Keratinocyte (primary cell): ENCODE results near the gene GRK5. TPM values are rescaled to one million over a fixed set of nuclear protein-coding genes. Genes with fewer than 3 reads are reported as not detected.

Experiments
- DNase-seq: peaks from one replicate; pipeline ENCODE4 v3.0.0-alpha.2; 2011; ENCODE audit warnings: low read depth, missing footprints, low spot score
- FAIRE-seq: peaks from 2 replicates; lab custom pipeline; 2011; peaks lifted over from hg19 to GRCh38; lab: Jason Lieb, UNC
- H2AFZ ChIP-seq: 2 replicates; pipeline ENCODE4 v1.6.0; 2012; ENCODE audit warnings: low read length, control low read depth, inconsistent platforms; ENCODE audit not compliant: control insufficient read depth
- H3K27ac ChIP-seq: 2 replicates; pipeline ENCODE4 v1.5.1; 2011; ENCODE audit warnings: low read length; ENCODE audit not compliant: control insufficient read depth, insufficient read depth
- H3K27me3 ChIP-seq: 3 replicates; pipeline ENCODE4 v1.6.0; 2011; ENCODE audit warnings: low read length; ENCODE audit not compliant: control insufficient read depth, insufficient read depth; ENCODE audit errors: extremely low read depth
- H3K36me3 ChIP-seq, 2 experiments: 2 replicates in 1 of 2; 3 replicates in 1 of 2; pipeline ENCODE4 v1.5.1; 2011; ENCODE audit warnings: low read length in 2 of 2, mild to moderate bottlenecking in 1 of 2; ENCODE audit not compliant: control insufficient read depth in 2 of 2, insufficient read depth in 2 of 2; ENCODE audit errors: extremely low read depth in 1 of 2
- H3K4me1 ChIP-seq: 3 replicates; pipeline ENCODE4 v1.5.1; 2011; ENCODE audit warnings: low read length; ENCODE audit not compliant: control insufficient read depth, insufficient read depth; ENCODE audit errors: extremely low read depth
- H3K4me2 ChIP-seq: 3 replicates; pipeline ENCODE4 v1.6.0; 2011; ENCODE audit warnings: low read depth, low read length; ENCODE audit not compliant: control insufficient read depth, insufficient read depth; ENCODE audit errors: extremely low read depth
- H3K4me3 ChIP-seq, 3 experiments: fragments of 200-600 bp in 1 of 3; sonication (generic) in 1 of 3; 2 replicates in 2 of 3; 3 replicates in 1 of 3; pipeline ENCODE4 v1.5.1; 2011 to 2016; ENCODE audit warnings: low read length in 3 of 3, mild to moderate bottlenecking in 3 of 3, control low read depth in 2 of 3, inconsistent platforms in 1 of 3, low read depth in 1 of 3, mixed read lengths in 1 of 3, mixed run types in 1 of 3, moderate library complexity in 1 of 3; ENCODE audit not compliant: control insufficient read depth in 2 of 3, insufficient read depth in 2 of 3; ENCODE audit errors: extremely low read depth in 1 of 3
- H3K79me2 ChIP-seq: 2 replicates; pipeline ENCODE4 v1.6.0; 2012; ENCODE audit warnings: low read length; ENCODE audit not compliant: control insufficient read depth, insufficient read depth
- H3K9ac ChIP-seq: 3 replicates; pipeline ENCODE4 v1.6.0; 2011; ENCODE audit warnings: low read length; ENCODE audit not compliant: control insufficient read depth, insufficient read depth; ENCODE audit errors: extremely low read depth
- H3K9me1 ChIP-seq: 3 replicates; pipeline ENCODE4 v1.6.0; 2011; ENCODE audit warnings: low read length; ENCODE audit not compliant: control insufficient read depth, insufficient read depth; ENCODE audit errors: extremely low read depth
- H3K9me3 ChIP-seq: 2 replicates; pipeline ENCODE4 v1.5.1; 2012; ENCODE audit warnings: low read depth, low read length; ENCODE audit not compliant: control insufficient read depth
- H4K20me1 ChIP-seq: 3 replicates; pipeline ENCODE4 v1.6.0; 2011; ENCODE audit warnings: low read length; ENCODE audit not compliant: control insufficient read depth, insufficient read depth; ENCODE audit errors: extremely low read depth
- CTCF ChIP-seq, 3 experiments: IDR thresholded peaks in 1 of 3; conservative IDR thresholded peaks in 1 of 3; optimal IDR thresholded peaks in 1 of 3; 2 replicates in 2 of 3; 3 replicates in 1 of 3; pipeline versions ENCODE3 to v1.5.1; 2011; ENCODE audit warnings: low read length in 3 of 3, mild to moderate bottlenecking in 3 of 3, moderate library complexity in 2 of 3, control low read depth in 1 of 3, inconsistent platforms in 1 of 3; ENCODE audit not compliant: insufficient read depth in 2 of 3; ENCODE audit errors: extremely low read depth in 1 of 3
- EZH2 ChIP-seq: IDR thresholded peaks from one replicate; pipeline ENCODE4 v1.6.1; 2012; ENCODE audit warnings: inconsistent platforms, mild to moderate bottlenecking, low read length, moderate library complexity
- dilution Hi-C: fragments of 300-500 bp; cut with MboI; formaldehyde crosslinking; loops from one replicate; pipeline ENCODE4 v1.7.0; 2020; ENCODE audit warnings: low sequenced_read_pairs; ENCODE audit not compliant: extremely low pct_ligation_motif_present
- polyA plus RNA-seq, 5 experiments: library from polyadenylated mRNA; depleted of rRNA in 3 of 5; stranded (reverse) in 3 of 5; stranded (forward) in 1 of 5; unstranded in 1 of 5; fragments of >200 nt; gene quantifications; 1 replicate in 1 of 5; 2 replicates in 3 of 5; 3 replicates in 1 of 5; pipeline versions ENCODE4 v1.2.1 to v1.2.3, GENCODE V29; 2011 to 2012; ENCODE audit warnings: missing spikeins in 2 of 5, low read depth in 1 of 5, low replicate concordance in 1 of 5

GRK5 gene
- polyA plus RNA-seq, 1 donor (not counting 4 experiments of a cell fraction or from before 2014, with no cell fraction given): 7.6 TPM

GRCh38 chr10:119298810-119299209, 91.4 kb downstream of the GRK5 start:
- no peaks in the 10 kb centered on the region for H3K9me3 ChIP-seq
- H3K4me2 ChIP-seq: no peak overlapping the region
- DNase-seq: no peak
- no peaks in the 10 kb centered on the region for H3K27me3 ChIP-seq
- H3K4me1 ChIP-seq: peaks cover 3% of the 10 kb centered on the region
- TF ChIP-seq CTCF (optimal IDR thresholded peaks at IDR 0.05 in 1 of 3, IDR thresholded peaks at IDR 0.05 in 1 of 3, conservative IDR thresholded peaks at IDR 0.05 in 1 of 3; ENCODE audit: extremely low read depth in 1 of 3, insufficient read depth in 2 of 3, low read length in 3 of 3) (no peak), EZH2 (no peak)
- H3K79me2 ChIP-seq: no peaks in the 10 kb centered on the region
- H3K9me1 ChIP-seq: no peaks in the 10 kb centered on the region
- no peak overlapping the region for H3K9ac ChIP-seq
- no peaks in the 10 kb centered on the region for H3K36me3 ChIP-seq
- H3K27ac ChIP-seq: no peak overlapping the region
- no peaks in the 10 kb centered on the region for H4K20me1 ChIP-seq
- H2AFZ ChIP-seq: no peak overlapping the region
- dilution Hi-C loops: no loop called here
- H3K4me3 ChIP-seq: no peak overlapping the region
- FAIRE-seq: no peak

DNA sequence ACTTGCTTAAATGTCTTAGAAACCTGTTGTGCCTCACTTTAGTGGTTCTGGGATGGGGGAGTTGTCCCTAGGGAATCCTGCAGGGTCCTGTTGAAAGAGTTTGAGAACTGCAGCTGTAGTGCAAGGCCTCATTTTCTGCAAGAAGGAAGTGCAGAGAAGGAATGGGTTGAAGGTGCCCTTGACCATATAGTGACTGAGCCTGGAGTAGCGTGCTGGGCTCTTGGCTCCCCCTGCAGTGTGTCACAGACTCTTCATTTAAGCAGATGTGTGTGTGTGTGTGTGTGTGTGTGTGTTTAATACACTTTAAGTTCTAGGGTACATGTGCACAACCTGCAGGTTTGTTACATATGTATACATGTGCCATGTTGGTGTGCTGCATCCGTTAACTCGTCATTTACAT, 92.2 kb downstream of the GRK5 start:
- dilution Hi-C loops: no loop called here
- Histone ChIP-seq H3K9me1 (no peaks in the 10 kb centered on the region), H3K9ac (no peak overlapping the region), H3K36me3 (no peaks in the 10 kb centered on the region), H3K4me2 (no peak overlapping the region), H3K9me3 (no peaks in the 10 kb centered on the region), H3K4me1 (peaks cover 10% of the 10 kb centered on the region), H3K27me3 (no peaks in the 10 kb centered on the region), H3K27ac (no peak overlapping the region), H3K4me3 (no peak overlapping the region), H3K79me2 (no peaks in the 10 kb centered on the region), H2AFZ (no peak overlapping the region), H4K20me1 (no peaks in the 10 kb centered on the region)
- FAIRE-seq (no peak), DNase-seq (no peak)
- no peak for TF ChIP-seq CTCF (optimal IDR thresholded peaks at IDR 0.05 in 1 of 3, IDR thresholded peaks at IDR 0.05 in 1 of 3, conservative IDR thresholded peaks at IDR 0.05 in 1 of 3; ENCODE audit: extremely low read depth in 1 of 3, insufficient read depth in 2 of 3, low read length in 3 of 3)
